Nephron (organoid): ENCODE data around the gene FMN2.

Source experiments
- H3K27ac Mint-ChIP-seq, 3 experiments: 2 replicates each; pipeline ENCODE4 v1.8.0; 2020; ENCODE audit warnings: mixed read lengths in 3 of 3, mild to moderate bottlenecking in 2 of 3, moderate library complexity in 1 of 3
- H3K27me3 Mint-ChIP-seq: 2 replicates; pipeline ENCODE4 v1.8.0; 2021; ENCODE audit warnings: low read depth, mild to moderate bottlenecking, moderate library complexity, mixed read lengths
- H3K36me3 Mint-ChIP-seq: 2 replicates; pipeline ENCODE4 v1.8.0; 2020; ENCODE audit warnings: low read depth, mixed read lengths
- H3K4me1 Mint-ChIP-seq: 2 replicates; pipeline ENCODE4 v1.8.0; 2020; ENCODE audit warnings: mixed read lengths
- H3K4me3 Mint-ChIP-seq, 3 experiments: 2 replicates each; pipeline ENCODE4 v1.8.0; 2020; ENCODE audit warnings: mild to moderate bottlenecking in 3 of 3, mixed read lengths in 3 of 3, moderate library complexity in 2 of 3
- H3K9me3 Mint-ChIP-seq: 2 replicates; pipeline ENCODE4 v1.8.0; 2020; ENCODE audit warnings: mixed read lengths
- CTCF ChIP-seq, 3 experiments: fragments of 200-600 bp; sonication (generic); IDR thresholded peaks; one replicate each; pipeline ENCODE4 v1.5.0; 2021; ENCODE audit warnings: antibody characterized with exemption in 3 of 3; ENCODE audit not compliant: unreplicated experiment in 3 of 3

FMN2 gene

DNA sequence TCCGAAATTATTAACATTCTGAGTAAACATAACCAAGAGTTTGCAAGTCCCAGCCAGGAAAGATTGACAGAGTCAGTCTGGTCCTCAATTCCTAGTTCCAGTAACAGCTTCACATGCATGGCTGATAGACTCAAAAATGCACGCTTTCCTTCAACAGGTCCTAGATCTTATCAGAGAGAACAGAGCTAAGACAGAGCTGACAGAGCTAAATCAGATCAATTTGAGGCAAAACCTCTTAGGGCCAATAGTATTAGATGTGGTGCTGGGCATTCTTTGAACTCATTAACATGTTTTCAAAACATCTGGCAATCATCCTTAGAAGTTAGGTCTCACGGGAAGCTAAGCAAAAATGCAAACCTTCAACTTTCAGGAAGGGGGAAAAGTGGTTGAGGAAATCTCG is 406.2 kb downstream of the FMN2 start:
- Mint-ChIP-seq H3K9me3 (no peaks in the 10 kb centered on the region), H3K36me3 (no peaks in the 10 kb centered on the region), H3K27ac (no peak overlapping the region), H3K4me3 (no peak overlapping the region), H3K4me1 (no peaks in the 10 kb centered on the region), H3K27me3 (no peaks in the 10 kb centered on the region)
- TF ChIP-seq CTCF (IDR thresholded peaks at IDR 0.05; ENCODE audit: unreplicated experiment in 3 of 3): no peak

DNA sequence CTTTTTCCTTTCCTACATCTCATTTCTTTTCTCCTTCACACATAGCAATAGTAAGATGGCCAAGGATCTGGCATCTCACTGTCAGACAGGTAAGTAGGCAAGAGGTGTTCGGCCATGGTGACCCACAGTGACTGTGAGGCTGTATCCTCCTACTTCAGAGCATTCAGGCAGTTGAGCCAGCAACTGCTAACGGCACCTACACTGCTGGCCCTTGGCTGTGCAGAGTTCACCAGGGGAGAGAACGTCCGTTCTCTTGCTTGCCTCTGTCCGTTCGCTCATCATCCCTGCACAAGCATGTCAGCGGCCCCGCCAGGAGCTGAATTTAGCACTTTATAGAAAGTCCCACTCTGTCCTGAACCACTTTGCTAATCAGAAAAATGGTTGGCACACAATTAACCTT is 406.7 kb downstream of the FMN2 start:
- Mint-ChIP-seq H3K36me3 (no peaks in the 10 kb centered on the region), H3K9me3 (no peaks in the 10 kb centered on the region), H3K4me3 (no peak overlapping the region), H3K27me3 (no peaks in the 10 kb centered on the region), H3K27ac (no peak overlapping the region), H3K4me1 (no peaks in the 10 kb centered on the region)
- TF ChIP-seq CTCF (IDR thresholded peaks at IDR 0.05; ENCODE audit: unreplicated experiment in 3 of 3): no peak

DNA sequence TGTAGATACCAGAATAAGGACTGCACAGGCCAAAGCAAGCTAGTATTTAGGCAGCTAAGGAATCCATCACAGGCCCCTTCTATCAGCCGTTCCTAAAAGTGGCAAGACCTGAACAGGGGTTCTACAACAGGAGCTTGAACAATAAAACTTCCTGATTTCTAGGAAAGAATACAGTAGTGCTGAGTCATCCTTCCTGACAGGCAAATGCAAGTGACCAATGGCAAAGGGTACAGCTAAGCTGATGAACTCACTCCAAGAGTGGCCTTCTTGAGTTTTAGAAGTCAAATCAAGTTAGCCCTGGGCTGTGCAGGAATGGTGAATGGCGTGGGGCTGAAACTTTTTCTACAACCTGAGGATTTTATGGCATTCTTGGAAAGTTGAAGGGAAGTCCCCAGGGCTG is 407.3 kb downstream of the FMN2 start:
- H3K4me3 Mint-ChIP-seq: no peak overlapping the region
- no peak for TF ChIP-seq CTCF (IDR thresholded peaks at IDR 0.05; ENCODE audit: unreplicated experiment in 3 of 3)
- H3K27me3 Mint-ChIP-seq: no peaks in the 10 kb centered on the region
- H3K36me3 Mint-ChIP-seq: no peaks in the 10 kb centered on the region
- H3K9me3 Mint-ChIP-seq: no peaks in the 10 kb centered on the region
- no peak overlapping the region for H3K27ac Mint-ChIP-seq
- H3K4me1 Mint-ChIP-seq: no peaks in the 10 kb centered on the region

- no peaks in the 10 kb centered on the region for H3K36me3 Mint-ChIP-seq
- no peak overlapping the region for H3K4me3 Mint-ChIP-seq
- no peaks in the 10 kb centered on the region for H3K4me1 Mint-ChIP-seq
- H3K9me3 Mint-ChIP-seq: no peaks in the 10 kb centered on the region
- no peak for TF ChIP-seq CTCF (IDR thresholded peaks at IDR 0.05; ENCODE audit: unreplicated experiment in 3 of 3)
- H3K27me3 Mint-ChIP-seq: no peaks in the 10 kb centered on the region
- no peak overlapping the region for H3K27ac Mint-ChIP-seq
Measured at GRCh38 chr1:240500647-240501046, 409.0 kb downstream of the FMN2 start.

DNA sequence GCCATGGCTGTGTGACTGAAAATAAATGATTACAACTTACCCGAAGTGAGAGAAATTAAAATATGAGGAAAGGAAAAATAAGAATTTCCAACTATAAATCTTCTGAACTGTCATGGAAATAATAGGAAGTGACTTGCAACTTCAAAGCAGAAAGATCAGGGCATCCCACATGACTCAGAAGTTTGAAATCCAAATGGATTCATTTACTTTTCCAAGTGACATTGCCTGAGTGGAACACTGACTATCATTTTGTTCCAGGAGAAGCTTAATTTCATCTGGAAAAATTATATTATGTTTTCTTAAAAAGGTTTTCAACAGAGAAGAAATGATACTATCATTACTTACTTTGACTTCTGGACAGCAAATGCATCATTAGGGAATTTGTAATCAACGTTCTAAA is 409.4 kb downstream of the FMN2 start:
- Mint-ChIP-seq H3K4me1 (no peaks in the 10 kb centered on the region), H3K4me3 (no peak overlapping the region), H3K27me3 (no peaks in the 10 kb centered on the region), H3K9me3 (no peaks in the 10 kb centered on the region), H3K27ac (no peak overlapping the region), H3K36me3 (no peaks in the 10 kb centered on the region)
- no peak for TF ChIP-seq CTCF (IDR thresholded peaks at IDR 0.05; ENCODE audit: unreplicated experiment in 3 of 3)

- H3K4me1 Mint-ChIP-seq: peaks cover 3% of the 10 kb centered on the region
- no peak overlapping the region for H3K4me3 Mint-ChIP-seq
- no peak overlapping the region for H3K27ac Mint-ChIP-seq
- peaks cover 4% of the 10 kb centered on the region for H3K27me3 Mint-ChIP-seq
- no peaks in the 10 kb centered on the region for H3K9me3 Mint-ChIP-seq
- TF ChIP-seq CTCF (IDR thresholded peaks at IDR 0.05; ENCODE audit: unreplicated experiment in 3 of 3): no peak
- H3K36me3 Mint-ChIP-seq: no peaks in the 10 kb centered on the region
Measured at GRCh38 chr1:240503036-240503435, 411.4 kb downstream of the FMN2 start.
